IPS-18c (cell line): ENCODE measurements around the gene NUDT6.
A peak's percentile ranks its signal among the peaks of the same experiment; 100 is the strongest.

Source experiments
- H3K4me3 ChIP-seq: 2 replicates; pipeline ENCODE4 v1.7.0; 2013; ENCODE audit warnings: low read depth, mild to moderate bottlenecking, low read length, moderate library complexity; ENCODE audit not compliant: insufficient read depth
- H3K9me3 ChIP-seq: one replicate; pipeline ENCODE4 v1.6.1; 2013; ENCODE audit warnings: mild to moderate bottlenecking, low read length, moderate library complexity; ENCODE audit not compliant: control insufficient read depth, insufficient read depth

NUDT6 gene

DNA sequence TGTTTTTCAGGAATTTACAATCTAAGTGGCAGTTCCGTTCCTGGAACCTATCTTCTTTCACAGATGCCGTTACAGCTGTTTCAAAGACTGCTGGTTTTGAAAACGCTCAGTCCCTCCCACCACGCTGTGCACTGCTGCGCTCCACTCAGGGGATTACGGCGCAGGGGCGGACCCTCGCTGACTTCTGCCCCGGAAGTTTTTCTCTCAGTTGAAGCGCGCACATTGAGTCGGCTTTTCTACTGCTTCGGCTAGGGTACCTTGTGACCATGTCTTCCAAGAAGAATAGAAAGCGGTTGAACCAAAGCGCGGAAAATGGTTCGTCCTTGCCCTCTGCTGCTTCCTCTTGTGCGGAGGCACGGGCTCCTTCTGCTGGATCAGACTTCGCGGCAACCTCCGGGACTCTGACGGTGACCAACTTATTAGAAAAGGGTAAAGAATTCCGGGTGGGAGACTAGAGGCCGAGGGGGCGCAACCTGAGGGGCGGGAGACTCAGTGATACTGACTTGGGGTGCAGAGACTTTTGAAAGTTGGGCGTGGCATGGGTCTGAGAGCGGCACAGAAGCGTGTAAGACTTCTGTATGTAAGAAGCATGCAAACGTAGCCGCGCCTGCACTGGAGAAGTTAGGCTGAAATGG is 597 bp upstream of the NUDT6 start:
- peak overlapping the region; percentile 97 for H3K4me3 ChIP-seq
- no peaks in the 10 kb centered on the region for H3K9me3 ChIP-seq

DNA sequence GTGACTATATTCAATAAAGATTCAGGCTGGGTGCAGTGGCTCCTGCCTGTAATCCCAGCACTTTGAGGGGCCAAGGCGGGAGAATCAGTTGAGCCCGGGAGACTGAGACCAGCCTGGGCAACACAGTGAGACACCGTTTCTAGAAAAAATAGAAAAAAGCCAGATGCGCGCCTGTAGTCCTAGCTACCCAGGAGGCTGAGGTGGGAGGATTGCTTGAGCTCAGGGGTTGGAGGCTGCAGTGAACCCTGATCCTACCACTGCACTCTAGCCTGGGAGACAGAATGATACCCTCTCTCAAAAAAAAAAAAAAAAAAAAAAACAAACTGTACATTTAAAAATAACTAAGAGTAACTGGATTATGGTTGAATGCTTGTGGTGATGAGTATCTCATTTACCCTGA is 1.1 kb downstream of the NUDT6 start:
- Histone ChIP-seq H3K9me3 (no peaks in the 10 kb centered on the region), H3K4me3 (peak overlapping the region; percentile 97; the same call in 1 of the 2 replicates)

DNA sequence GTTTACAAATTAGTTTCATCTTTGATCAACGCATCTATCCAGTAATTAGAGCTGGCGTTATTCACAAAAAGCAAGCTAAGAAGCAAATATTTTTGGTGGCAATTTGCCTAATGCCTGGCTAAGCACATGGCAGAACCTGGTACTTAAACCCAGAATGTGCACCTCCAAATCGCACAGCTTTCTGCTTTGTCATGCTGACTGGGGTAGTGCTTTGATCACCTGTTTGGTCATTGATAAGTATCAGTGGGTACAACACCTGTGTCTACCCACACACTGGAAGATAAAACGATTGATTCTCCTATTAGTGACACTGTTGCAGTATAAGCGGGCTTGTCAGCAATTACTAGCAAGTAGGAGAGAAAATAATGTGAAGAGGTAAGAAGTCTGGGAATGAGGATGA is 1.9 kb downstream of the NUDT6 start:
- no peak overlapping the region for H3K4me3 ChIP-seq
- H3K9me3 ChIP-seq = no peaks in the 10 kb centered on the region

- H3K9me3 ChIP-seq = no peaks in the 10 kb centered on the region
- H3K4me3 ChIP-seq = no peak overlapping the region
Measured at GRCh38 chr4:122917731-122918130, 4.7 kb downstream of the NUDT6 start.

DNA sequence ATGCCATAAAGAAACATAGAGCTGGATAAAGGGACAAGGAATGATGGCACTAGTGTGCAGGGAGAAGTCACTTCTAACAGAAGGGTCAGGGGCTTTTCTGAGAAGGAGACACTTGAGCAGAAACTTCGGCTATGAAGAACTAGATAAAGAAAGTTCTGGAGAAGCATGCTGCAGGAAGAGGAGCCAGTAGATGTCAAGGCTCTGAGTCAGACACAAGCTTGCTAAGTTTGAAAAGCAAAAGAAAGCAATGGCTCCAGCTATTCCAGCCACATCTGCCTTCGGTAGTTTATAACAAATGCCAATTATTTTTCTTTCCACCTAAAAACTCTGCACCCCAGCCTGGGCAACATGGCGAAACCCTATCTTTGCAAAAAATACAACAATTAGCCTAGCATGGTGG is 7.5 kb downstream of the NUDT6 start:
- H3K4me3 ChIP-seq = no peak overlapping the region

DNA sequence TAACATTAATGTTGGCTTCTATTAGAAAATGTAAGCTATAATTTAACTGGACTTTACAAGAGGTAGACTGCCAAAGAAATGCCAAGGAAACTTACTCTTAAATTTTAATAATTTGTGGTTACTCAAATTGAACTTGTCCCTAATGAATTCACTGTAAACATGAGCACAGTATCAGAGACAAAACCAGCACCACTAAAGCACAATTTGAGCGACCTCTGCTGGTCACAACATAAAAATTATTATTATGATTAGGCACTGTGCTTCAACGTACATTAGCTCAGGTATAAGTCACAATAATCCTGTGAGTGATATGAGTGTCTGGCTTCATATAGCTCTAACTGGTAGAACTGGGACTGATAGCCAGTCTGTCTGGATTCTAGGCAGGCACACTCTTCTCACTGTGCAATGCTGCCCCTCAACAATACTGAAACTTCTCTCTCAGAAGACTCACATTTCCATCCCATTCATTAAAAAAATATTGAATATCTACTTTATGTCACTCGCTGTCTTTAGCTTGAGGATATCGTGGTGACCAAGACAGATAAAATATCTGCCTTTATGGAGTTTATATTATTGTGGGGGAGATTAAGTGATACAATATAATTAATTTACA is 8.0 kb downstream of the NUDT6 start:
- H3K9me3 ChIP-seq = no peaks in the 10 kb centered on the region
- no peak overlapping the region for H3K4me3 ChIP-seq

More for the DNA sequence above, 7.5 kb downstream of the NUDT6 start:
- no peaks in the 10 kb centered on the region for H3K9me3 ChIP-seq

GRCh38 chr4:122912810-122913575 is 9.4 kb downstream of the NUDT6 start:
- Histone ChIP-seq H3K9me3 (no peaks in the 10 kb centered on the region), H3K4me3 (no peak overlapping the region)

DNA sequence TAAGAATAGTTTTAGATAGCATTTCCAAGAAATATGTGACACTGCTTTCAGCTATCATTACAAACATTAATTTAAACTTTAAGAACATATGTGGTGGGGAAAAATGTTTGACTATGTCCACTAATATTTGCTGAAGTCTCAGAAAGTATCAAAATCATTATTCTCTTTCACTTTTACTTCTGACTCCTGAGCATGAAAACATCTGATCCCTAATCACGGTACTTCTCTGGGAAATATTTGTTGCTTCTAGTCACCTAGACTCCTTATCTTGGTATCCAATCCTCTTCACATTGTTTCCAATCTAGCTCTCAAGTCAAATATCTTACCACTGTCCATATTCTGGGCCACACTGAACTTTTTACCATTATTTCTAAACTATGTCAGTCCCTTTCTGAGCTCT is 10.8 kb downstream of the NUDT6 start:
- Histone ChIP-seq H3K9me3 (no peaks in the 10 kb centered on the region), H3K4me3 (no peak overlapping the region)

DNA sequence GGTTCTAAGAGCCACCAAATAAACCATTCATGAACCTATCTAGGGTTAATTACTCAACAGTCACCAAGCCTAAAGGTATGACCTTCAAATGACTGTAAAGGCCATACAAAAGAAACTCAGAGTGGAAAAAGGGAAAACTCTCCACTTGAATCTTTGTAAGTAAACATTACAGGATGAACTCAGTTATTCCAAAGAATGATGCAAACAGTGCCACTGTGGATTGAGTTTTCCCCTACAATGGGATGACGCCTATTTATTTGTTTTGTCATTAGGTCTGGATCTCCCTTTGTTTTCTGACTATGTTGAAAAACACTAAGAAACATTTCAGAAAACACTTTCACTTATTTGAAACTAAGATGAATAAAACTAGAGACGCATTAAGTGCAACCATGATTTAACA is 12.7 kb downstream of the NUDT6 start:
- H3K9me3 ChIP-seq = no peaks in the 10 kb centered on the region
- H3K4me3 ChIP-seq = no peak overlapping the region

DNA sequence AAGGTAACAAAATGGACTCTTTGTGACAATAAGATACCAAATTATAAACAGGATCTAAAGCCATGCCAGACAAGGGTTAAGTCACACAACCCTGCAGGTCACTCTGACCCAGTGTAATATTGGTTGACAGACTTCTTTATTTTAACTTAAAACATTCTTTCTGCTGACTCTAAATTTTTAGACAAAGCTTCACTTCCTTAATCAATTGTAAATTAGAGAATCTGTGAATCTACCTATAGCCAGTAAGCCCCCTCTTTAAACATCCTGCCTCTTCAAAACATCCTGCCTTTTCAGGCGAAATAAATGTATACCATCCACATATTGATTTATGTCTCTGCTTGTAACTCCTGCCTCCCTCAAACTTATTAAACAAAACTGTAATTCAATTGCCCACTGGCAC is 14.2 kb downstream of the NUDT6 start:
- no peaks in the 10 kb centered on the region for H3K9me3 ChIP-seq
- H3K4me3 ChIP-seq = no peak overlapping the region

DNA sequence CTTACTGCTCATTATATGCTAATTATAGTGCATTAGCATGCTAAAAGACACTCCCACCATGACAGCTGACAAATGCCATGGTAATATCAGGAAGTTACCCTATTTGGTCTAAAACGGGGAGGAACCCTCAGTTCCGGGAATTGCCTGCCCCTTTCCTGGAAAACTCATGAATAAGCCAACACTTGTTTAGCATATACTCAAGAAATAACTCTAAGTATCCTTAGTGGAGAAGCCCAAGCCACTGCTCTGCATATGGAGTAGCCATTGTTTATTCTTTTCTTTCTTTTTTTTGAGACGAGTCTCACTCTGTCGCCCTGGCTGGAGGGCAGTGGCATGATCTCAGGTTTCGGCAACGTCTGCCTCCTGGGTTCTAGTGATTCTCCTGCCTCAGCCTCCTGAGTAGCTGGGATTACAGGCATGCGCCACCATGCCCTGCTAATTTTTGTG is 15.5 kb downstream of the NUDT6 start:
- H3K9me3 ChIP-seq = no peaks in the 10 kb centered on the region
- no peak overlapping the region for H3K4me3 ChIP-seq

GRCh38 chr4:122903766-122904288 is 18.6 kb downstream of the NUDT6 start:
- no peaks in the 10 kb centered on the region for H3K9me3 ChIP-seq
- no peak overlapping the region for H3K4me3 ChIP-seq

DNA sequence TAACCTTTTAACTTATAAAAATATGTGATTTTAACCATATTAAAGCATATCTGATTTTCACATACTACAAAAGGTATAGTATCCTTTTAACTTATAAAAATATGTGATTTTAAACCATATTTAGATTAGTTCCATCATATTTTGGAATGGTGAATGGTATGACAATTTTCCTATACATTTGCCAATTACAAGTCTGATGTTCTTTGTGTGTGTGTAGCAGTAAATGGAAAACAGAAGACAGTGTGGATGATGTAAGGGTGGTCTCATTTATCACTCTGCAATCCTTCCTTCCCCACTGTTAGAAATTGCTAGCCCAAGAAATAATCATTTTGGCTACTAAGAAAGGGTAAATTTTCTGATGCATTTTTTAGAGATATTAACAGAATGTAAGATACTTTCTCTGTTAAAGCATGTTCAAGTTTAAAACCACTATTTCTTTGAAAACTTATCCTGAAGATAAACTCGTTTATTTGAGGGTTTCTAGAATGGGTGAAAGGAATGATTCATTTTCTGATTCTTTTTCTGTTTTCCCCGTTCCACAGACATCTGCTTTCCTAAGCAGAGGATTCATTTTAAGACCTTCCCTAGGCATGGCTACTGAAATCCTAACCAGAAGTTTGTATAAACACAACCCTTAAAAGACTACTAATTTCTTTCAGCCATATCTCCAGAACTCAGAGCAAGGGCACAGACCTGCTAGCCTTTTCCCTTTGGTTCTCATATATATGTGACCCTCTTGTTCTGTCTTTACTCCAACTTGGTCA is 21.0 kb downstream of the NUDT6 start:
- no peak overlapping the region for H3K4me3 ChIP-seq
- no peaks in the 10 kb centered on the region for H3K9me3 ChIP-seq

GRCh38 chr4:122900314-122900713 is 22.1 kb downstream of the NUDT6 start:
- H3K4me3 ChIP-seq = no peak overlapping the region
- no peaks in the 10 kb centered on the region for H3K9me3 ChIP-seq

DNA sequence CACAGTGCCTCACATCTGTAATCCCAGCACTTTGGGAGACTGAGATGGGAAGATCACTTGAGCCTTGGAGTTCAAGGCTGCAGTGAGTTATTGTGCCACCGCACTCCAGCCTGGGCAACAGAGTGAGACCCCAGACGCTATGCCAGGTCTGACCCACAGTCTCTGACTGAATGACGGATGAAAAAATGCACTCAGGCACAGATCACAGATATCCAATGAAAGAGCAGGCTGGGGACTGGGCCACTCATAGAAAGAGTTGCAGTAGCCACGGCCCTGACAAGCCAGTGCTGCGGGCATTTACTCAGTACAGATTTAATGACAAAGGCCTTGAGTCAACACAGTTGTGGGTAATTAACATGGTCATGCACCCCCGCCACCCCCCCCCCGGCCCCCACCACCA is 22.7 kb downstream of the NUDT6 start:
- Histone ChIP-seq H3K9me3 (no peaks in the 10 kb centered on the region), H3K4me3 (no peak overlapping the region)

GRCh38 chr4:122898370-122899150 is 23.8 kb downstream of the NUDT6 start:
- no peaks in the 10 kb centered on the region for H3K9me3 ChIP-seq
- no peak overlapping the region for H3K4me3 ChIP-seq

DNA sequence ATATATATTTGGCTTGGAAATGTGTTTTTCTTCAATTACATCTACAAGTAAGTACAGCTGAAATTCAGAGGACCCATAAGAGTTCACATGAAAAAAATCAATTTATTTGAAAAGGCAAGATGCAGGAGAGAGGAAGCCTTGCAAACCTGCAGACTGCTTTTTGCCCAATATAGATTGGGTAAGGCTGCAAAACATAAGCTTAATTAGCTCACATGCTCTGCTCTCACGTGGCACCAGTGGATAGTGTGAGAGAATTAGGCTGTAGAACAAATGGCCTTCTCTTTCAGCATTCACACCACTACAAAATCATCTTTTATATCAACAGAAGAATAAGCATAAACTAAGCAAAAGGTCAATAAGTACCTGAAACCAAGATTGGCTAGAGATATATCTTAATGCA is 26.1 kb downstream of the NUDT6 start:
- Histone ChIP-seq H3K4me3 (no peak overlapping the region), H3K9me3 (no peaks in the 10 kb centered on the region)
